Aorta (tissue), 5 donors: ENCODE data around the gene SLCO2B1. TPM values are rescaled to one million over a fixed set of nuclear protein-coding genes. Genes with fewer than 3 reads are reported as not detected.
A peak's percentile ranks its signal among the peaks of the same experiment; 100 is the strongest.

Experiments used
- ATAC-seq: fragments of 200-7000 bp; cut with Tn5 transposase; one replicate; pipeline ENCODE4 v1.9.1; 2022; ENCODE audit warnings: moderate library complexity; ENCODE audit not compliant: low FRiP score
- DNase-seq, 2 donors: peaks; one replicate each; pipeline ENCODE4 v3.0.0-alpha.2; 2020
- H3K27ac ChIP-seq, 2 donors: one replicate each; pipeline ENCODE4 v1.5.1; 2013; ENCODE audit warnings: low read length in 2 of 2, mild to moderate bottlenecking in 2 of 2, moderate library complexity in 2 of 2, control low read depth in 1 of 2, inconsistent platforms in 1 of 2, low read depth in 1 of 2
- H3K27me3 ChIP-seq, 2 donors: one replicate each; pipeline ENCODE4 v1.6.1; 2013; ENCODE audit warnings: control low read depth in 1 of 2, low read length in 1 of 2, mild to moderate bottlenecking in 1 of 2, moderate library complexity in 1 of 2; ENCODE audit not compliant: insufficient read depth in 2 of 2, control insufficient read depth in 1 of 2
- H3K36me3 ChIP-seq, 2 donors: one replicate each; pipeline ENCODE4 v1.6.1; 2013; ENCODE audit warnings: control low read depth in 1 of 2, low read length in 1 of 2, mild to moderate bottlenecking in 1 of 2; ENCODE audit not compliant: insufficient read depth in 2 of 2, control insufficient read depth in 1 of 2
- H3K4me1 ChIP-seq, 2 donors: one replicate each; pipeline ENCODE4 v1.6.1; 2013; ENCODE audit warnings: low read length in 2 of 2, control low read depth in 1 of 2, mild to moderate bottlenecking in 1 of 2, moderate library complexity in 1 of 2; ENCODE audit not compliant: insufficient read depth in 2 of 2, control insufficient read depth in 1 of 2
- H3K4me3 ChIP-seq, 2 donors: one replicate each; pipeline ENCODE4 v1.5.1; 2013; ENCODE audit warnings: low read length in 2 of 2, control low read depth in 1 of 2, mild to moderate bottlenecking in 1 of 2
- H3K9me3 ChIP-seq: one replicate; pipeline ENCODE4 v1.6.1; 2013; ENCODE audit warnings: mild to moderate bottlenecking, low read length; ENCODE audit not compliant: control insufficient read depth
- WGBS, 2 donors: extraction: QIAGEN DNeasy Blood & Tissue Kit; methylation state at CpG; one replicate each; pipeline ENCODE4 v1.1.7; 2013; 5-methylcytosine and 5-hydroxymethylcytosine counted together
- intact Hi-C, 2 donors: fragments of 100-400 bp; cut with DNase I; formaldehyde crosslinking; loops; one replicate each; pipeline versions ENCODE4 v1.14.2 to v1.15.0; 2022
- polyA plus RNA-seq, 2 donors: library from polyadenylated mRNA; stranded (reverse); fragments of 200-250 nt; gene quantifications; one replicate each; pipeline ENCODE4 v1.2.3, GENCODE V29; 2013
- total RNA-seq, 2 donors: library from RNA; stranded (reverse); fragmentation: NEBNext Ultra II Directional; extraction: Animal tissue kit (Norgen Biotek cat#: 25700); gene quantifications; one replicate each; pipeline ENCODE4 v1.2.1, GENCODE V29; 2021
- donor health status: healthy with polysubstance abuse.
- donor health status: Bipolar disorder and iron deficiency.
- donor health status: DM: no; HTN: no; CAD: no.
- donor health status: DM: no; HTN: no; CAD: no.
- donor health status: DM: yes; HTN: yes; CAD: no.

The SLCO2B1 gene
- total and polyA plus RNA-seq, 4 donors = 3.3 to 144 (median 48.3) TPM

DNA sequence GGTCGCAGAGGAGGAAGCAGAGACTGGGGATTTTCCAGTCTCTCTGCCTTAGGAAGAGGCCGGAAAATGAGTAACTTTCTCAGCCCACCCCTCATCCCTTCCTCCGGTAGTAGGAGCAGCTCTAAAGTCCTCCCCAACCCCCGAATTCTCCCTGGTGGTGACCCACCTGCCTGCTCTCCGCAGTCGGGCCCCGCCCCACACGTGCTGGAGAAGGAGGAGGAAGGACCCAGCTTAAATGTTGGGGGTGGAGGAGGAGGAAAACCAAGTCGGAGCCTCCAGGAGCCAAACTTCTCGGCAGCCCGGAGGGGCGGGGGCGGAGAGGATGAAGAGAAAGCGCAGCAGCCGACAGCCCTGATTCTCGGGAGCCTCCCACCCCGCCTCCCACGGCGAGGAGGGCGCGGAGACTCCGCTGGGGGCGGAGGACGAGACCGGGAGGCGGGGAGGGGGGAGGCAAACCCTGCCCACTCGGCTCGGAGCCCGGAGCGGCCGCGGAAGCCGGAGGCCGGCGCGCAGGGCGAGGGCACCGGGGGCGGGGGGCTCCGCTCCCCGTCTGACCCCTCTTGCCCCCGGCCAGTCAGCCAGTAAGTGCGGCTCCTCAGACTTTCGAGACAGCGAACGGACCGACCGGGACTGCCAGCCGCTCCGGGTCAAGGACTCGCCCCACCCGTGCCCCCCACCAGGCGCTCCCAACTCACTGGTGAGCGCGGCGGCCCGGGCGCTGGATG lies 89.6 kb downstream of the SLCO2B1 start, which contains the start of gene TPBGL:
Gene TPBGL, plus strand, starts transcription at position 464 of the 725 bp plus-strand sequence. CDS start 276 bp downstream, outside the sequence.
- DNase-seq (no peak), ATAC-seq (no peak)
- no peaks in the 10 kb centered on the region for H3K36me3 ChIP-seq
- 3 to 4% methylated on average over 34 to 58 of the region's 58 CpGs for WGBS, 2 donors
- H3K27ac ChIP-seq = no peak within 1 kb of the TSS
- H3K9me3 ChIP-seq = no peaks in the 10 kb centered on the region
- H3K4me1 ChIP-seq = no peaks in the 10 kb centered on the region
- peak within 1 kb of the TSS; percentile 2 to 22 for H3K4me3 ChIP-seq
- no peaks in the 10 kb centered on the region for H3K27me3 ChIP-seq
- intact Hi-C loops = no loop called here

DNA sequence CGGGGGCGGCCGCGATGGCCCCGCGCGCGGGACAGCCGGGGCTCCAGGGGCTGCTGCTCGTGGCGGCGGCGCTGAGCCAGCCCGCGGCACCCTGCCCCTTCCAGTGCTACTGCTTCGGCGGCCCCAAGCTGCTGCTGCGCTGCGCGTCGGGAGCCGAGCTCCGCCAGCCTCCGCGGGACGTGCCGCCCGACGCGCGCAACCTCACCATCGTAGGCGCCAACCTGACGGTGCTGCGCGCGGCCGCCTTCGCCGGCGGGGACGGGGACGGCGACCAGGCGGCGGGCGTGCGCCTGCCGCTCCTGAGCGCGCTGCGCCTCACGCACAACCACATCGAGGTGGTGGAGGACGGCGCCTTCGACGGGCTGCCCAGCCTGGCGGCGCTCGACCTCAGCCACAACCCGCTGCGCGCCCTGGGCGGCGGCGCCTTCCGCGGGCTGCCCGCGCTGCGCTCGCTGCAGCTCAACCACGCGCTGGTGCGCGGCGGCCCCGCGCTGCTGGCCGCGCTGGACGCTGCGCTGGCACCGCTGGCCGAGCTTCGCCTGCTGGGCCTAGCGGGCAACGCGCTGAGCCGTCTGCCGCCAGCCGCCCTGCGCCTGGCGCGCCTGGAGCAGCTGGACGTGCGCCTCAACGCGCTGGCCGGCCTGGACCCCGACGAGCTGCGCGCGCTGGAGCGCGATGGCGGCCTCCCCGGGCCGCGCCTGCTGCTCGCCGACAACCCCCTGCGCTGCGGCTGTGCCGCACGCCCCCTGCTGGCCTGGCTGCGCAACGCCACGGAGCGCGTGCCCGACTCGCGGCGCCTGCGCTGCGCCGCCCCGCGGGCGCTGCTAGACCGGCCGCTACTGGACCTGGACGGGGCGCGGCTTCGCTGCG lies 90.4 kb downstream of the SLCO2B1 start:
- no peak overlapping the region for H3K27ac ChIP-seq
- H3K4me3 ChIP-seq = peak overlapping the region; percentile 2 to 22
- H3K4me1 ChIP-seq = no peaks in the 10 kb centered on the region
- ATAC-seq (peak; percentile 89), DNase-seq (peak; percentile 89 to 96)
- WGBS, 2 donors = 0 to 1% methylated on average over 104 to 140 of the region's 140 CpGs
- intact Hi-C loops = no loop called here
- H3K9me3 ChIP-seq = no peaks in the 10 kb centered on the region
- no peaks in the 10 kb centered on the region for H3K36me3 ChIP-seq
- H3K27me3 ChIP-seq = no peaks in the 10 kb centered on the region

GRCh38 chr11:75241906-75242644 lies 91.2 kb downstream of the SLCO2B1 start:
- Histone ChIP-seq H3K9me3 (no peaks in the 10 kb centered on the region), H3K4me1 (no peaks in the 10 kb centered on the region), H3K27ac (no peak overlapping the region), H3K4me3 (peak overlapping the region in 1 of 2 donors; percentile 8), H3K27me3 (no peaks in the 10 kb centered on the region), H3K36me3 (no peaks in the 10 kb centered on the region)
- DNase-seq (no peak), ATAC-seq (no peak)
- intact Hi-C loops = no loop called here
- WGBS, 2 donors = 4% methylated on average over 70 to 72 of the region's 72 CpGs

GRCh38 chr11:75242722-75243600 lies 92.1 kb downstream of the SLCO2B1 start:
- no peaks in the 10 kb centered on the region for H3K36me3 ChIP-seq
- H3K4me3 ChIP-seq = no peak overlapping the region
- H3K27ac ChIP-seq = no peak overlapping the region
- intact Hi-C loops = no loop called here
- ATAC-seq (no peak), DNase-seq (peak in 1 of 2 donors; percentile 52)
- 77 to 84% methylated on average over 16 of the region's 16 CpGs for WGBS, 2 donors
- H3K9me3 ChIP-seq = no peaks in the 10 kb centered on the region
- H3K4me1 ChIP-seq = no peaks in the 10 kb centered on the region
- no peaks in the 10 kb centered on the region for H3K27me3 ChIP-seq

DNA sequence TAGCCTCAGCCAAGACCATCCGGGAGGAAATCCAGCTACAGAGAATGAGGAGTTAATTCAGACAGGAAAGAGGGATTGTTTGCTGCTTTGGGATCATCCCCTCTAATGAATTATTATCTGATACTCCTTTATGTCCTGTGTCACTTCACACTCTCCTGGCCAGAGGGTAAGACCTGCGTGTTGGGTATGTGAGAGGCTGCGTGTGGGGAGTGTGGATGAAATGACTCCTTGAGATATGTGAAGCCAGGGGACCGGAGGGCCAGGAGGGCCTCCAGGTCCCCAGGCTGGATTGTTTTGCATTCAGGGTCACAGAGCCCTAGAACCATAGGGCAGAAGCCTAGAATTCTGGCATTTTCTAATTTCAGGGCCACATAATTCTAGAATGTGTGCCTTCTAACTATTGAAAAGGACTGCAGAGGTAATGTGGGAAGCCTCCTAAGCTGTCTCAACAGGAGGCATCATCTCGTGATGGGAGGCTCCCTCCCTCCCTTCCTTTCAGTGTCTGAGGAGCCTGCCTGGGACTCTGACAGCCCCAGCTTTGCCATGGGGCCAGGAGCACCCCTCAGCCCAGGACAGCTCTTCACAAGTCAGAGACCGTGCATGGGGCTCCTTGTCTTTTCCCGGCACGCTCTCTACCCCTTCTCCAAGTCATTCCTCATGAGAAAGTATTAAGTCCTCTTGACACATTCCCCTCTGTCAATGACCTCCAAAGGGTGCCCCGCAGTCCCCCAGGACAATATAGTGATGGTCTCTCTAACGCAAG lies 93.3 kb downstream of the SLCO2B1 start:
- intact Hi-C loops = no loop called here
- Histone ChIP-seq H3K36me3 (no peaks in the 10 kb centered on the region), H3K4me3 (no peak overlapping the region), H3K27me3 (no peaks in the 10 kb centered on the region), H3K9me3 (no peaks in the 10 kb centered on the region), H3K4me1 (no peaks in the 10 kb centered on the region), H3K27ac (no peak overlapping the region)
- DNase-seq = peak in 1 of 2 donors; percentile 51
- ATAC-seq = no peak
- WGBS, 2 donors = 78 to 81% methylated on average over 10 of the region's 10 CpGs

DNA sequence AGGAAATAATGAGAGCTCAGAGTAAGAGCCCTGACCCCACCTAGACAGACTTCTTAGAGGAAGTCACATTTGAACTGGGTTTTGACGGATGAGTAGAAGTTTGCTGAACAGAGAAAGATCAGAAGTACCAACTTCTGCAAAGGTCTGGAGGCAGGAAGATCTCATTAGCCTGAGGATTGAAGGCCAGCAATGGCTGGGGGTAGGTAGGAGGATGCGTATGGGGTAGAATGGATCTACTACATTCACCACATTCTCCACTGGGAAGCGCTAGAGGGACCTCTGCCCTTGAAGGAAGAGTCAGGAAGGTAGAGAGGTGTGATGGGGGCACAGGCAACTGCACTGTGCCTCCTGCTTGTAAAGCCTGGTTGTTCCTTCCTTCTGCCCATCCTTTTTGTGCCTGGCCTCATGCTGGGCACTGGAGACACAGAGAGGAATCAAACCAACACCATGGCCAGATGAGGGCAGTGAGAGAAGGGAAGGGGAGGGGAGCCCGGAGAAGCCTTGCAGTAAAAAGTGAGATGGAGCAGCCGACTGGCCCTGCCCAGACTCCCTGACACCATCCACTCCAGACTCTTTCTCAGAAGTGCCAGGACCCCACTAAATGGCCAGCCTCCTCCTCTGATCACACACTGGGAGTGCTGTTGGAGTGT lies 94.6 kb downstream of the SLCO2B1 start:
- no peak overlapping the region for H3K27ac ChIP-seq

GRCh38 chr11:75246006-75246670 lies 95.2 kb downstream of the SLCO2B1 start:
- ATAC-seq (no peak), DNase-seq (peak in 1 of 2 donors; percentile 48)
- Histone ChIP-seq H3K27ac (no peak overlapping the region), H3K4me1 (no peaks in the 10 kb centered on the region), H3K4me3 (no peak overlapping the region), H3K9me3 (no peaks in the 10 kb centered on the region), H3K27me3 (no peaks in the 10 kb centered on the region), H3K36me3 (no peaks in the 10 kb centered on the region)
- intact Hi-C loops = loop anchor here (5.0 kb wide), 2 partner anchors 224 to 314 kb away; no protein-coding TSS in a partner anchor
- 73 to 82% methylated on average over 7 of the region's 7 CpGs for WGBS, 2 donors

More for the DNA sequence above, 94.6 kb downstream of the SLCO2B1 start:
- no peak for DNase-seq
- intact Hi-C loops = loop anchor here (5.0 kb wide), 2 partner anchors 223 to 313 kb away; no protein-coding TSS in a partner anchor
- 69 to 79% methylated on average over 5 of the region's 5 CpGs for whole genome bisulfite sequencing, 2 donors
- H3K4me3 ChIP-seq = no peak overlapping the region
- no peaks in the 10 kb centered on the region for H3K27me3 ChIP-seq
- no peaks in the 10 kb centered on the region for H3K9me3 ChIP-seq
- H3K4me1 ChIP-seq = no peaks in the 10 kb centered on the region
- ATAC-seq = no peak
- H3K36me3 ChIP-seq = no peaks in the 10 kb centered on the region
